HG03457 (cell line): ENCODE results near the gene KAT8.
"Not testable (repeated sequence)": the region's sequence is repeated elsewhere in the genome, so short reads cannot be mapped to it uniquely, and the experiment has no call there.

Experiments used
- ATAC-seq: cut with Tn5 transposase; IDR thresholded peaks from one replicate; pipeline ENCODE4 v1.9.1; 2021; ENCODE audit warnings: moderate number of reproducible peaks; ENCODE audit not compliant: unreplicated experiment

Gene KAT8

DNA sequence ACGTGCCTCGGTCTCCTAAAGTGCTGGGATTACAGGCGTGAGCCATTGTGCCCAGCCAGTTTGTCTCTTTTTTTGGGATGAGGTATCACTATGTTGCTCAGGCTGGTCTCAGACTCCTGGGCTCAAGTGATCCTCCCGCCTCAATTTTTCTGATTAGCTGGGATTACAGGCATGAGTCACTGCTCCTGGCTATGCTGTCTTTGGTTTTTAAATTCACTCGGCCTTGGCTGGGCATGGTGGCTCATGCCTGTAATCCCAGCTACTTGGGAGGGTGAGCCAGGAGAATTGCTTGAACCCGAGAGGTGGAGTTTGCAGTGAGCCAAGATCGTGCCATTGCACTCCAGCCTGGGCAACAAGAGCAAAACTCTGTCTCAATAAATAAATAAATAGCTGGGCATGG, 27.0 kb downstream of the KAT8 start:
- not testable (repeated sequence) for ATAC-seq

DNA sequence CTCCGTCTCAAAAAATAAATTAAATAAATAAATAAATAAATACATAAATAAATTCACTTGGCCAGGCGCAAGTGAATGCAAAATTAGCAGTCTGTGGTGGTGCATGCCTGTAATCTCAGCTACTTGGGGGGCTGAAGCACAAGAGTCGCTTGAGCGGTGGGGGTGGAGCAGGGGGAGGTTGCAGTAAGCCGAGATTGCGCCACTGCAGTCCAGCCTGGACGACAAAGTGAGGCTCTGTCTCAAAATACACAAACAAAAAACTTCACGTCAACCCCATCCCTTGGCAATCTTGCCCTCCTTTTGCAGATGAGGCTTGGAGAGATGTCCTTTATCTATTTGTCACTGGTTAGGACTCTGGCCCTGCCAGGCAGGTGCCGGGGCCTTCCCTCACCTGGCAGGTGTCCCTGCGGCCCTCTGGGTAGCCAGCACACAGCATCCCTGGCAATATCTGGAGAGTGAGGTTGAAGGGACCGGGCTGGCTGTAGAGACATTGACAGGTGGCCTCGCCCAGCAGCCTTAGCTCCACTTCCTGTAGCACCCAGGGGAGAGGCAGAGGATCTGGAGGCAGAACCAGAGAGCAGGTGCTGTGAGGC, 28.0 kb downstream of the KAT8 start:
- no peak for ATAC-seq

DNA sequence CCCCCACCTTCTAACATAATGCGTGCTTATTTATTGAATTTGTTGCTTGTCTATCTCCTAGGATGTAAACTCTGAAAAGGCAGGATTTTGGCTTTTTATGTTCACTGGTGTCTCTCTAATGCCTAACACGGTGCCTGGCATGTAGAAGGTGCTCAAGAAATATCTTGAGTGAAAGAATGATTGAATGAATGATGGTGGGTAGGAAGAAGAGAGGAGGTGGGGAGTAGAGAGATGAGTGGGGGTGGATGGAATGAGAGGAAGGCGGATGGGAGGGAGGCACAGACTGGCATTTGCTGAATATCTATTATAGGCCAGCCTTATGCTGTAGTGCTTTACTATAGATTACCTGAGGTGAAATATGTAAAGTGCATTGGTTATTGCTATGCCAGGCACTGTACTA, 30.1 kb downstream of the KAT8 start:
- ATAC-seq, result no peak

DNA sequence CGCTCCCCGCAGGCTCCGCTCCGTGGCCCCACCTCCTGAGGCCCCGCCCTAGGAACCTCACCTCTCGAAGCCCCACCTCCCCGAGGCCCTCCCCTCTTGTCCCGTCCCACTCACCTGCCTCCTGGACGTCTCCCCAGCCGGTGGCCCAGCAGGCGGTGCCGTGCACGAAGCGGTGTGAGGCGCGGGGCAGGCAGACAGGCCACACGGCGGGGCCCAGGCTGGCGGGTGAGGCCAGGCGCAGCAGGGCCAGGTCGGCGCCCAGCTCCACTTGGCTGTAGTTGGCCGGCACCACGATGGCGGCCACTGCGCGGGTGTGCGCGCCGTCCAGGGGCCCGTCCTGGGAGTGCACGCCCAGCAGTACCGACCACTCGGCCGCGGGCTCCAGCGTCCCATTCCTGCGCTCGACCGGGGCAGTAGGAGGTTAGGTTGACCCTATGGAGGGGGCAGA, 30.8 kb downstream of the KAT8 start:
- no peak for ATAC-seq

DNA sequence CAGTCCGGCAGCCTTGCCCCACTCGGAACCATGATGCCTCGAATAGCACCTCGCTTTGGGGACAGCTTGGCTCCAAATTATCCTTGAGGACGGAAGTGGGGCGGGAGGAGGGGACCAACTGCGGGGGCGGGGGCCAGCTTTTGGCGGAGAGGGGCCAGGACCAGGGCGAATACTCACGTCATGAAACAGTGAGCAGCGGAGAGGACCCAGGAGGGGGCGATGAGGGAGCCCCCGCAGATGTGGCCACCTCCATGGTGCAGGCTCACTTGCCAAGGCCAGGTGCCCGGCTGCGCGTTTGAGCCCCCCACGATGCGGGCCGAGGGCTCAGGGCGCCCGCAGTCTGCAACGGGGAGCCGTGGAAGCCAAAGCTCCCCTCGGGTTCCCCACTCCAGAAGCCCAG, 31.4 kb downstream of the KAT8 start:
- ATAC-seq, result no peak

DNA sequence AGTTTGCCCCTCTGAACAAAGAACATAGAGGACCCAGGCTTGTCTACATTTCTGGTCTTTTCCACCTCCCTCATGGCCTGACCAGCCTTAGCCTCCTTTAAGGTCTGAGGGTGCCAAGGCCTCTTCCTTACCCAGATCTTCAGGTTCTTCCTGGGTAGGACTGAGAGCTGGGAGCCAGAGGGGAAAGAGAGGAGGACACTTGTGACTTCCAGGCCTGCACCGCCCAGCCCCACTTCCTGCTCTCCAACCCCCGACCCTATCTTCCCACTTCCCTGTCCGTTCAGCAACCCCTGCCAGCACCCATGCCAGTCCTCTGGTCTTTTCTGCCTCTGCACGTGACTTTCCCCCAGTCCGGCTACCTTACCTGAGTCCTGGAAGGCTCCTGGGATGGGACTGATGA, 31.9 kb downstream of the KAT8 start:
- no peak for ATAC-seq

DNA sequence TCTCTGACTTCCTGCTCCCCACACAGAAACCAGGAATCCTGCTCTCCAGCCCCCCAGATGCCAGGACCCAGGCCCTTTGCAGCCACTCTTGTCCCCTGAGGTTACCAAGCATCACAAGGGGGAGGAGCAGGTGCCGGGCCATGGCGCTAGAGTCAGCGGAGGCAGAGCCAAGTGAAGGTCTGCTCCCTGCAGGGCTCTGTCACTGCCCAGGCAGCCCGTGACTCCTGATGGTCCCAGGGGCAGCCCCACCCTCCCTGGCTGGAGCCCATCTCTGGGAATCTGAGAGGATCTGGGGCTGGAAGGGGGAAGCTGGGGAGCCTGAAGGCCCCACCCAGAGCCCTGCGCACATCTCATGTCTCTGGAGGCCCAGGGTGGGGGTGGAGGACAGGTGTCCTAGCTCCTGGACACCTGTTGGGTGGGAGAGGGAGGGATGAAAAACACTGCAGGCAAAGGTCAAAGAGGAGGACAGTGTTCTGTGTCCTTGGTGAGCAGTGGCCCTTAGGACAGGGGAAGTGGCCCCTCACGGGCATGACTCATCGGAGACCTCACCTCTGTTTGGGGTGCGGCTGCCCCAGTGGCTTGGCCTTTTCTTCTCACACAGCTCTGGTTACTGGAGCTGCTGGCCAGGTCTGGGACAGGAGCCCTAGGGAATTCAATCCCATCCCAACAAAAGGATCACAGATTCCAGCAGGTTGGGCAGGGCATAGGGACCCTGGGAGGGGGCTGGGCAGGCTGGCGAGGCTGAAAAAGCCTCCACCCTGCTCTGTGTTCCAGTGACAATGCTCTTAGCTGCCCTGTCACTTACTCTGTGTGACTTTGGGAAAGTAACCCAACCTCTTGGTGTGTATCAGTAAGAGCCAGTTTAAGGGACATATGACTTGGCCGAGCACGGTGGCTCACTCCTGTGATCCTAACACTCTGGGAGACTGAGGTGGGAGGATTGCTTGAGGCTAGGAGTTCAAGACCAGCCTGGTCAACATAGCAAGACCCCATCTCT, 32.7 kb downstream of the KAT8 start, which contains the start of gene PRSS36:
Gene PRSS36 (minus strand): TSS at position 173 of the 997 bp plus-strand sequence. CDS start 31 bp downstream, at position 142.
- no peak for ATAC-seq

DNA sequence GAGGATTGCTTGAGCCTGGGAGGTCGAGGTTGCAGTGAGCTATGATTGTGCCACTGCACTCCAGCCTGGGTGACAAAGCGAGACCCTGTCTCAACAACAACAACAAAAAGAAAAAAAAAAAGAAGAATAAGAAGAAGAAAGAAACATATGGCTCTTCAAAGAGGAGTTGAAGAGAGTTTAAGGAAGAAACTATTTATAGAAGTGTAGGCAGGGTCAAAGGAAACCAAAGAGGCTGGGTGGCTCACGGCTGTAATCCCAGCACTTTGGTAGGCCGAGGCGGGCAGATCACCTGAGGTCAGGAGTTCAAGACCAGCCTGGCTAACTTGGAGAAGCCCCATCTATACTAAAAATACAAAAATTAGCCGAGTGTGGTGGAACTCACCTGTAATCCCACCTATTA, 33.5 kb downstream of the KAT8 start:
- not testable (repeated sequence) for ATAC-seq

DNA sequence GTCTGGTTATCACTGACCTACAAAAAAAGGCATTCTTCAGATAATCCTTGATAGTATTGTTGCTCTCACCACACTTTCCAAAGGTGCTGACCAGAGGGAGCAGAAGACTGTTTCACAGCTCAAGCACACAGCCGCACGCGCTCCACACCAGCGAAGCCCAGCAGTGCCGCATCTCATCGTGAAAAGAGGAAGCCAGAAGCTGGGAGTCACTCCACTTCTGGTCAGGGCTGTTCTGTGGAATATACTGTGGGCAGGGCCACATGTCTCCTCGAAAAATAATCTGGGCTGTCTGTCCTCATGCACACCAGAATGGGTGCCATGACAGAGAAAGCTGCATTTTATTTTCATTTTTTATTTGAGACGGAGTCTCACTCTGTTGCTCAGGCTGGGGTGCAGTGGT, 39.7 kb downstream of the KAT8 start:
- ATAC-seq, result no peak

DNA sequence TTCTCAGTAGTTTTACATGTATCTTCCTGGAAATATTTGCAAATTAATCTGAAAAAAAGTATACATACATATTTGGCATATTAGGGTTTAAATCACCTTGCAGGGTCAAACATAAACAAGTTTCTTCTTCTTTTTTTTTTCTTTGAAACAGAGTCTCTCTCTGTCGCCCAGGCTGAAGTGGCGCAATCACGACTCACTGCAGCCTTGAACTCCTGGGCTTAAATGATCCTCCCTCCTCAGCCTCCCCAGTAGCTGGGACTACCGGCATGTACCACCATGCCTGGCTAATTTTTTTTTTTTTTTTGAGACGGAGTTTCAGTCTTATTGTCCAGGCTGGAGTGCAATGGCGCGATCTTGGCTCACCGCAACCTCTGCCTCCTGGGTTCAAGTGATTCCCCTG, 49.9 kb downstream of the KAT8 start:
- no peak for ATAC-seq

DNA sequence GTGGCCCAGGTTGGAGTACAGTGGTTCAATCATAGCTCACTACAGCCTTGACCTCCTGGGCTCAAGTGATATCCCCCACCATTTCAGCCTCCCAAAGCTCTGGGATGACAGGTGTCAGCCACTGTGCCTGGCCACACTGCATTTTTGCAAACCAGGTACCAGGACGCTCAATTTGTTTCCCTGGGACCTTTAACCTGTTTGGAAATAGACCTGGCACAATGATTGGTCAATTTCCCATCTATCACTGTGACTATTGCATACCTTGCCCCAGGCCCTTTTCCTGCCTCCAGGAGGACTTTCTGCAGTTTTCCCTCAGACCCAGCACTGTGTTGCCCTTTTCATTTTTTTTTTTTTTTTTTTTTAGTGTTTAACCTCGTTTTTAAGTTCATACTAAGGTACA, 51.4 kb downstream of the KAT8 start:
- no peak for ATAC-seq

DNA sequence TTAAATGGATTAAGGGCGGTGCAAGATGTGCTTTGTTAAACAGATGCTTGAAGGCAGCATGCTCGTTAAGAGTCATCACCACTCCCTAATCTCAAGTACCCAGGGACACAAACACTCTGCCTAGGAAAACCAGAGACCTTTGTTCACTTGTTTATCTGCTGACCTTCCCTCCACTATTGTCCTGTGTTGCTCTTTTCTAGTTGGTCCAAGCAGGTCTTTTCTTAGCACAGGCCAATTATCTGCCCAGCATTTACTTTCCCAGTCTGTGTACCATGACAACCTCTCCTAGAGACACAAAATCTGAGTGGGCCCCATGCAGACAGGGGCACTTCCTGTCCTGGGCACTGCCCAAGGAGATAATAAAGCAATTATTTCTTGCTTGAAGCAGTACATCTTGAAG, 52.6 kb downstream of the KAT8 start:
- not testable (repeated sequence) for ATAC-seq

DNA sequence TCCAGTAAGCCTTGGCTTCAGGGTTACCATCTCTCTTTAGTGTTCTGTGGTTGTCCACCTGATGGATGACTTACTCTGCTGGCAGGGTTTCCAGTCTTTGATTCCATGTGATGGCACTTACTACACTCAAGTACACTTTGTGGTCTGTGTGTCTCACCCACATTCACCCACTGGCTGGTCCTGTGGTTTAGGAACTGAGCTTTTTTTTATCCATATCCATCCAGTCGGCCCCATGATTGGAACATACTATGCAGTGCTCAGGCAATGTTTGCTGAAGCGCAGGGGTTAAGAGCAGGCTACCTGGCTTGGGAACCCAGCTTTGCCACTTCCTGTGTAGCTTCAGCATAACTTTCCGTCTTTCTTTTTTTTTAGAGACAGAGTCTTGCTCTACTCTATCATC, 59.7 kb downstream of the KAT8 start:
- no peak for ATAC-seq

DNA sequence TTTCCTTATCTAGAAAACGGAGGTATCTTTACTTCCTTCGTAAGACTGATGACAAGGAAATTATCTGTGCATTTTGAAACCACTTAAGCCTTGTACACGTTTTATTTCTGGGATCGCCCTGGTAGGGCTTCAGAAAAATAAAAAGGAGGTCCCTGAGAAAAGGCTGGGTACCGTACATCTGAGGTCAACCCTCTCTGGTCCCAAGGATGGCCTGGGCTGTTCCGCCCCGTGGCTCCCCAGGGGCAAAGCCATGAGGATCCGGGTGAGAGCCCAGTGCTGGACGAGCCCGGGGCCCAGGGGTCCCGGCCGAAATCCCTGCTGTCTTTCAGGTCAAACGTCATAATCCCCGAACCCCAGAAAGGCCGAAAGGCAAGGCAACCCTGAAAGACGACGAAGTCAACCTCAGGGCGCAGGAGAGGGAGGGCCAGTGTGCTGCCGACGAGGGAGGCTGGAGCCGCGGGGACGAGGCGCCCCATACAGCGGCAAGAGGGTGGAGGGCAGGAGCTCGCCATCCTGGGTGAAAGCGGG, 61.8 kb downstream of the KAT8 start:
- no peak for ATAC-seq

DNA sequence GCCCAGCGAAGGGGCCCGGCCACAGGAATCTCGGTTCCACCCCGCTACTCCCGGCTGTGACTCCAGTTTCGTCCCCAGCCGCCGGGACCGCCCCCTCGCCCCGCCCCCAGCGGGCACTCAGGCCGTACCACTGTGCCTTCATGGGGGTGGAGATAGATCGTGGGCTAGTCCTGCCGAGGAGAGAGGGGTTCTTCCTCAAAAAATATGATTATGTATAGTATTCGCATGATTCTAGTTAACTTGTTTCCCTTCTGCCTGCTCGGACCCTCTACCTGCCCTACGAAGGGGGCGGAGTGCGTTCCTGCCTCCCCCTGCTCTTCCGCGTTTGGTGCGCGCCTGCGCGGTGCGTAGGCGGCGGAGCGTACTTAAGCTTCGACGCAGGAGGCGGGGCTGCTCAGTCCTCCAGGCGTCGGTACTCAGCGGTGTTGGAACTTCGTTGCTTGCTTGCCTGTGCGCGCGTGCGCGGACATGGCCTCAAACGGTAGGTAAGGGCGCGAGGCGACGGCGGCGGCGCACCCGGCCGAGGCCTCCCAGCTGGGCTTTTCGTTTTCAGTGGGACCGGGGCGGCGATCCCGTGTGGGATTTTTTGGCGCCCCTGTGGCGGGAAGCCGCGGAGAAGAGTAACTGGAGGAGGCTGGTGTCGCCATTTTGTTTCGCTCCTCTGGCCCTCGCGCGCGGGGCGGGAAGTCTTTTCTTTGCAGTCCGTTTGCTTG, 62.4 kb downstream of the KAT8 start, which contains the start of gene FUS:
Gene FUS (plus strand): TSS at position 393 of the 713 bp plus-strand sequence. CDS start 76 bp downstream, at position 469.
- ATAC-seq, result peak; percentile 45
